ENCODE measurements around the gene SCARB1.

The SCARB1 gene

DNA sequence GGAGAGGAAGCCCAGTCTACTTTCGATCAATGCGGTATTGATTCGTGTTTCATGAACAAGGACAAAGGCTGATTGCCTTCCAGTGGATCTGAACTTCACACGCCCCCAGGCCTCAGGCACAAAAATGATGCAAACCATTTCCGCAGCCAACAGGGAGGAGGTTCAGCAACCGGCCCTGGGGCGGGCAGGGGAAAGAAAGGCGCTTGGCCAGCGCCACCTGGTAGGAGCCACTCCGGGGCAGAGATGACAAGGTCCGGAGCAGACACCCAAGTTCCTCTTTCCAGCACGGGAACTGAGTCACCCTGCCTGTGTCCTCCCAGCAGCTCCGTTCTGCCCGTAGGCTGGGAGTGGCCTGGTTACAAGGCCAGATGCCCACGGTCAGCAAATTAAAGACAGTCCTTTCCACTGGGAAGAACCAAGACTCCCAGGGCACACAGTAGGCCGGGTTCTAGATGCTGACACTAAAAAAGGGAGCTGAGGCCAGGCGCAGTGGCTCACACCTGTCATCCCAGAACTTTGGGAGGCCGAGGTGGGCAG, 136.3 kb downstream of the SCARB1 start:
- ATAC-seq = peak; percentile 52
- TF ChIP-seq PPARA (CRISPR knock-in tag; IDR thresholded peaks at IDR 0.05; ENCODE audit: borderline replicate concordance) (no peak), RARB (CRISPR knock-in tag; IDR thresholded peaks at IDR 0.05) (no peak), ZFP30 (CRISPR knock-in tag; IDR thresholded peaks at IDR 0.05) (no peak), ARNTL (CRISPR knock-in tag; IDR thresholded peaks at IDR 0.05; ENCODE audit: borderline replicate concordance, low read depth) (no peak), PATZ1 (CRISPR knock-in tag; IDR thresholded peaks at IDR 0.05; ENCODE audit: borderline replicate concordance) (no peak), ZNF8 (CRISPR knock-in tag; IDR thresholded peaks at IDR 0.05) (no peak), ISL1 (CRISPR knock-in tag; IDR thresholded peaks at IDR 0.05) (no peak), TCF4 (CRISPR knock-in tag; IDR thresholded peaks at IDR 0.05; ENCODE audit: borderline replicate concordance) (no peak), SNAI2 (CRISPR knock-in tag; IDR thresholded peaks at IDR 0.05) (no peak), CSDC2 (CRISPR knock-in tag; IDR thresholded peaks at IDR 0.05) (no peak), OSR1 (CRISPR knock-in tag; IDR thresholded peaks at IDR 0.05) (no peak), TOX (CRISPR knock-in tag; IDR thresholded peaks at IDR 0.05; ENCODE audit: borderline replicate concordance) (no peak), ZNF565 (CRISPR knock-in tag; conservative IDR thresholded peaks at IDR 0.05; ENCODE audit: low read depth) (no peak), ESRRG (CRISPR knock-in tag; IDR thresholded peaks at IDR 0.05) (no peak), ZFP3 (CRISPR knock-in tag; IDR thresholded peaks at IDR 0.05) (no peak), TSHZ2 (CRISPR knock-in tag; IDR thresholded peaks at IDR 0.05) (no peak), BACH2 (CRISPR knock-in tag; IDR thresholded peaks at IDR 0.05; ENCODE audit: borderline replicate concordance) (no peak)
- TF ChIP-seq, protein P1, sequence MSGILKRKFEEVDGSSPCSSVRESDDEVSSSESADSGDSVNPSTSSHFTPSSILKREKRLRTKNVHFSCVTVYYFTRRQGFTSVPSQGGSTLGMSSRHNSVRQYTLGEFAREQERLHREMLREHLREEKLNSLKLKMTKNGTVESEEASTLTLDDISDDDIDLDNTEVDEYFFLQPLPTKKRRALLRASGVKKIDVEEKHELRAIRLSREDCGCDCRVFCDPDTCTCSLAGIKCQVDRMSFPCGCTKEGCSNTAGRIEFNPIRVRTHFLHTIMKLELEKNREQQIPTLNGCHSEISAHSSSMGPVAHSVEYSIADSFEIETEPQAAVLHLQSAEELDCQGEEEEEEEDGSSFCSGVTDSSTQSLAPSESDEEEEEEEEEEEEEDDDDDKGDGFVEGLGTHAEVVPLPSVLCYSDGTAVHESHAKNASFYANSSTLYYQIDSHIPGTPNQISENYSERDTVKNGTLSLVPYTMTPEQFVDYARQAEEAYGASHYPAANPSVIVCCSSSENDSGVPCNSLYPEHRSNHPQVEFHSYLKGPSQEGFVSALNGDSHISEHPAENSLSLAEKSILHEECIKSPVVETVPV (CRISPR knock-in tag; IDR thresholded peaks at IDR 0.05) = no peak
- TF ChIP-seq, protein P2, sequence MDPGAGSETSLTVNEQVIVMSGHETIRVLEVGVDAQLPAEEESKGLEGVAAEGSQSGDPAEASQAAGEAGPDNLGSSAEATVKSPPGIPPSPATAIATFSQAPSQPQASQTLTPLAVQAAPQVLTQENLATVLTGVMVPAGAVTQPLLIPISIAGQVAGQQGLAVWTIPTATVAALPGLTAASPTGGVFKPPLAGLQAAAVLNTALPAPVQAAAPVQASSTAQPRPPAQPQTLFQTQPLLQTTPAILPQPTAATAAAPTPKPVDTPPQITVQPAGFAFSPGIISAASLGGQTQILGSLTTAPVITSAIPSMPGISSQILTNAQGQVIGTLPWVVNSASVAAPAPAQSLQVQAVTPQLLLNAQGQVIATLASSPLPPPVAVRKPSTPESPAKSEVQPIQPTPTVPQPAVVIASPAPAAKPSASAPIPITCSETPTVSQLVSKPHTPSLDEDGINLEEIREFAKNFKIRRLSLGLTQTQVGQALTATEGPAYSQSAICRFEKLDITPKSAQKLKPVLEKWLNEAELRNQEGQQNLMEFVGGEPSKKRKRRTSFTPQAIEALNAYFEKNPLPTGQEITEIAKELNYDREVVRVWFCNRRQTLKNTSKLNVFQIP (CRISPR knock-in tag; IDR thresholded peaks at IDR 0.05; ENCODE audit: borderline replicate concordance, low read depth) = no peak
